Psoas muscle (tissue), 8 donors: ENCODE results near the gene NUMBL. TPM values are rescaled to one million over a fixed set of nuclear protein-coding genes. Genes with fewer than 3 reads are reported as not detected.
"Not testable (repeated sequence)": the region's sequence is repeated elsewhere in the genome, so short reads cannot be mapped to it uniquely, and the experiment has no call there.

Experiments used
- ATAC-seq, 4 donors: fragments of 200-7000 bp; cut with Tn5 transposase; one replicate each; pipeline ENCODE4 v1.9.1; 2020; ENCODE audit warnings: moderate library complexity in 3 of 4, mild to moderate bottlenecking in 2 of 4
- DNase-seq, 2 donors: peaks; one replicate each; pipeline ENCODE4 v3.0.0-alpha.2; 2020
- H3K27ac ChIP-seq: fragments of 200-600 bp; one replicate; pipeline ENCODE4 v1.8.0; 2022
- H3K27me3 ChIP-seq, 3 donors: fragments of 200-600 bp in 1 of 3; one replicate each; pipeline versions ENCODE4 v1.6.1 to v1.8.0; 2013 to 2022; ENCODE audit warnings: low read length in 2 of 3, mild to moderate bottlenecking in 2 of 3, moderate library complexity in 1 of 3; ENCODE audit not compliant: insufficient read depth in 3 of 3
- H3K36me3 ChIP-seq, 2 donors: fragments of 200-600 bp in 1 of 2; one replicate each; pipeline versions ENCODE4 v1.6.1 to v1.8.0; 2013 to 2022; ENCODE audit warnings: low read depth in 1 of 2, mild to moderate bottlenecking in 1 of 2, moderate library complexity in 1 of 2; ENCODE audit not compliant: insufficient read depth in 1 of 2
- H3K4me1 ChIP-seq: fragments of 200-600 bp; one replicate; pipeline ENCODE4 v1.8.0; 2022
- H3K4me3 ChIP-seq: fragments of 200-600 bp; one replicate; pipeline ENCODE4 v1.8.0; 2022; ENCODE audit warnings: mild to moderate bottlenecking
- H3K9me3 ChIP-seq: fragments of 200-600 bp; one replicate; pipeline ENCODE4 v1.8.0; 2022
- WGBS, 3 donors: extraction: QIAGEN DNeasy Blood & Tissue Kit; methylation state at CpG; one replicate each; pipeline versions ENCODE4 v1.1.6 to v1.1.7; 2013; 5-methylcytosine and 5-hydroxymethylcytosine counted together
- intact Hi-C, 2 donors: fragments of 100-400 bp; cut with DNase I; formaldehyde crosslinking; loops; one replicate each; pipeline versions ENCODE4 v1.11.0 to v1.14.2; 2022
- polyA plus RNA-seq, 3 donors: library from polyadenylated mRNA; stranded (reverse); fragments of 200-250 nt; gene quantifications; one replicate each; pipeline ENCODE4 v1.2.3, GENCODE V29; 2013
- total RNA-seq, 4 donors: library from RNA; stranded (reverse); fragmentation: NEBNext Ultra II Directional in 2 of 4; extraction: Animal tissue kit (Norgen Biotek cat#: 25700) in 2 of 4; gene quantifications; one replicate each; pipeline versions ENCODE4 v1.2.1 to v1.2.4, GENCODE V29; 2021 to 2023
- TF ChIP-seq, protein P1 (sequence below): fragments of 200-600 bp; IDR thresholded peaks from one replicate; pipeline ENCODE4 v1.8.0; 2022; ENCODE audit warnings: antibody characterized with exemption
- donor health status: healthy with polysubstance abuse.
- donor health status: DM: no; HTN: no; CAD: no; lungs with moderate emphysema.
- donor health status: Bipolar disorder and iron deficiency.
- donor health status: healthy.
- donor health status: DM: yes; HTN: yes; CAD: no.
- donor health status: DM: no; HTN: no; CAD: no.
- donor health status: DM: no; HTN: no; CAD: no.
- donor health status: DM: yes; HTN: yes; CAD: no.

The NUMBL gene
- total and polyA plus RNA-seq, 7 donors = 3.3 to 13.3 (median 12.0) TPM

DNA sequence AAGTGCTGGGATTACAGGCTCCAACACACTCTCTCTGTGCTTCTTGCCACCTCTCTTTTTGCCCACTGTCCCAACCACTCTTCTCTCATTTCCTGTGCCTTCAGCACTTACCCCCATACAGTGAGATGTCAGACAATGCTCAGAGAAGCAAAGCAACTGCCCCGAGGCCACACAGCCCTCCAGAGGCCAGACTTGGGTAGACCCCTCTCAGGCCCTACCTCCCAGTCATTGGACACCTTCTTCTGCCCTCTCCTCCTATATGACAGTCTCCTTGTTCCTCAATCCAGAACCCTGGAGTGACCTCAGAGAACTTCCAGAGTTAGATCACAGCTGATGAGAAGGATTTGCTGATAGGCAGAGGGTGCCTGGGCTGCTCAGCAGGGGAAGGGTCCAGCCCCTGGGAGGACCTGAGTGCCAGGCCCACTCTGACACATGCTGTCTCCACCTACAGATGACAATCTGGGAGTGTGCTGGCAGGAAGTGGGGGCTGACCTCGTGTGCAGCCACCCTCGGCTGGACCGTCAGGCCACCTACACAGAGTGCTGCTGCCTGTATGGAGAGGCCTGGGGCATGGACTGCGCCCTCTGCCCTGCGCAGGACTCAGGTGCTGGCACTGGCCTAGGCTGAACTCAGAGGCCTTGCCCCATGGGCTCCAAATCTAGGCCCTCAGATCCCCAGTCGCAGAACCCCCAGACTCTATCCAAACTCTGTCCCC is 64.9 kb downstream of the NUMBL start:
- no peak for DNase-seq
- H3K9me3 ChIP-seq = no peaks in the 10 kb centered on the region
- TF ChIP-seq, protein P1, sequence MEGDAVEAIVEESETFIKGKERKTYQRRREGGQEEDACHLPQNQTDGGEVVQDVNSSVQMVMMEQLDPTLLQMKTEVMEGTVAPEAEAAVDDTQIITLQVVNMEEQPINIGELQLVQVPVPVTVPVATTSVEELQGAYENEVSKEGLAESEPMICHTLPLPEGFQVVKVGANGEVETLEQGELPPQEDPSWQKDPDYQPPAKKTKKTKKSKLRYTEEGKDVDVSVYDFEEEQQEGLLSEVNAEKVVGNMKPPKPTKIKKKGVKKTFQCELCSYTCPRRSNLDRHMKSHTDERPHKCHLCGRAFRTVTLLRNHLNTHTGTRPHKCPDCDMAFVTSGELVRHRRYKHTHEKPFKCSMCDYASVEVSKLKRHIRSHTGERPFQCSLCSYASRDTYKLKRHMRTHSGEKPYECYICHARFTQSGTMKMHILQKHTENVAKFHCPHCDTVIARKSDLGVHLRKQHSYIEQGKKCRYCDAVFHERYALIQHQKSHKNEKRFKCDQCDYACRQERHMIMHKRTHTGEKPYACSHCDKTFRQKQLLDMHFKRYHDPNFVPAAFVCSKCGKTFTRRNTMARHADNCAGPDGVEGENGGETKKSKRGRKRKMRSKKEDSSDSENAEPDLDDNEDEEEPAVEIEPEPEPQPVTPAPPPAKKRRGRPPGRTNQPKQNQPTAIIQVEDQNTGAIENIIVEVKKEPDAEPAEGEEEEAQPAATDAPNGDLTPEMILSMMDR = no peak
- no peaks in the 10 kb centered on the region for H3K27me3 ChIP-seq
- 78 to 87% (median 81%) methylated on average over 7 of the region's 7 CpGs for WGBS, 3 donors
- intact Hi-C loops = no loop called here
- no peak for ATAC-seq
- no peak overlapping the region for H3K27ac ChIP-seq
- no peak overlapping the region for H3K4me3 ChIP-seq
- peaks cover 0 to 11% of the 10 kb centered on the region in 2 donors for H3K36me3 ChIP-seq
- H3K4me1 ChIP-seq = no peaks in the 10 kb centered on the region

DNA sequence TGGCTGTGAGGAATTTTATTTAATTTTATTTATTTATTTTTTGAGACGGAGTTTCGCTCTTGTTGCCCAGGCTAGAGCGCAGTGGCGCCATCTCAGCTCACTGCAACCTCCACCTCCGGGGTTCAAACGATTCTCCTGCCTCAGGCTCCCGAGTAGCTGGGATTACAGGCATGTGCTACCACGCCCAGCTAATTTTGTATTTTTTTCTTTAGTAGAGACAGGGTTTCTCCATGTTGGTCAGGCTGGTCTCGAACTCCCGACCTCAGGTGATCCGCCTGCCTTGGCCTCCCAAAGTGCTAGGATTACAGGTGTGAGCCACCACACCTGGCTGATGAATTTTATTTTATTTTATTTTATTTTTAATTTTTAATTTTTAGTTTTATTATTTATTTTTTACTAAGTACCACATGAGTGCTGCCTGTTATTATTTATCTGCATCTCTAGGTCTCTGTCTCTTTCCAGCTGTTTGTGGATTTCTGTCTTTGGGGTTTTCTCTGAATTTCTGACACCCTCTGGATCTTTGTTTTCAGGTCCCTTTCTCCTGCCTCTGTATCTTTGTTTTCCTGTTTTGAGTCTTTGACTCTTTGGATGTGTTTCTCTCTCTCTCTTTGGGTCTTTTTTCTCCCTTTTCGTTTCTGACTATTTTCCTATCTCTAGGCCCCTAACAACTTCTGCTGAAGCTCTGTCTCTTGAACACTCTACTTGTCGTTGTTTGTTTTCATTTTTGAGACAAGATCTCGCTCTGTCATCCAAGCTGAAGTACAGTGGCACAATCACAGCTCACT is 65.9 kb downstream of the NUMBL start:
- ATAC-seq, H3K9me3 ChIP-seq, intact Hi-C loops, H3K27me3 ChIP-seq, DNase-seq, H3K4me3 ChIP-seq, H3K36me3 ChIP-seq, H3K27ac ChIP-seq, H3K4me1 ChIP-seq: not testable (repeated sequence)
- WGBS, 3 donors = 89 to 90% (median 89%) methylated on average over 14 of the region's 14 CpGs

DNA sequence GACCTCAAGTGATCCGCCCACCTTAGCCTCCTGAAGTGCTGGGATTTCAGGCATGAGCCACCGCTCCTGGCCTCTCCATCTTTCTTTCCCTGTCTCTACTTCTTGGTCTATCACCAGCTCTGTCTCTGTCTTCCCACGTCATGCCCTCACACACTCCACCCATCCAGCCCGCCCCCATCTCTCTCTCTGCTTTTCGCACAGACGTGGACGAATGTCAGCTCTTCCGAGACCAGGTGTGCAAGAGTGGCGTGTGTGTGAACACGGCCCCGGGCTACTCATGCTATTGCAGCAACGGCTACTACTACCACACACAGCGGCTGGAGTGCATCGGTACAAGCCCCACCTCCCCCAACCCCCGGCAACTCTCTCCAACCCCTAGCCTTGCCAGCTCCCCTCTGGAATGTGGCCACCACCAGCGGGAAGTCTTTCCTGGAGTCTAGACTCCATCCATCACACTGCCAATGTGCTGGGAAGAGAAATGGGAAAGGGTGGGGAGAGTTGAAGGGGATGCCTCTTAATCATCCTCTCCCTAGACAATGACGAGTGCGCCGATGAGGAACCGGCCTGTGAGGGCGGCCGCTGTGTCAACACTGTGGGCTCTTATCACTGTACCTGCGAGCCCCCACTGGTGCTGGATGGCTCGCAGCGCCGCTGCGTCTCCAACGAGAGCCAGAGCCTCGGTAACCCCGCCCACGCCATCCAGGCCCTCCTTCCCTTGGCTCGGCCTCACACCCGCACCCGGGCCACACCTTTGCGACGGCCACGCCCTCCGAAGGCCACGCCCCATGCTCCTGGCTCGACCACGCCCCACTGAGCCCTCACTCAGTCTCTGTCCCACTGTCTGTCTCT is 66.8 kb downstream of the NUMBL start:
- TF ChIP-seq, protein P1 = no peak
- no peak overlapping the region for H3K4me3 ChIP-seq
- WGBS, 3 donors = 63 to 66% (median 64%) methylated on average over 41 of the region's 41 CpGs
- no peaks in the 10 kb centered on the region for H3K27me3 ChIP-seq
- no peak overlapping the region for H3K27ac ChIP-seq
- no peaks in the 10 kb centered on the region for H3K4me1 ChIP-seq
- no peaks in the 10 kb centered on the region for H3K9me3 ChIP-seq
- DNase-seq (no peak), ATAC-seq (no peak)
- H3K36me3 ChIP-seq = peaks cover 0 to 7% of the 10 kb centered on the region in 2 donors
- intact Hi-C loops = no loop called here

DNA sequence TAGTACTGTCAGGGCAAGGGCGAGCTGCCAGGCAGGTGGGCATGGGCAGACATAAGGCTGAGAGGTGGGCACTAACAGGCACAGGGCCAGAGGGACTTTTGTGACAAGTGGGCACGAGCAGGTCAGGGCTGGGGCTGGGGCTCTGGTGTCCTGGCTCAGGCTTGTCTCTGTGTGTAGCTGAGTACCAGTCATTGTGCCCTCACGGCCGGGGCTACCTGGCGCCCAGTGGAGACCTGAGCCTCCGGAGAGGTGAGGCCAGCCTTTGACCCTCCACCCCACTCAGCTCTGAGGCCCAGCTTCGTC is 67.7 kb downstream of the NUMBL start:
- DNase-seq = no peak
- H3K27me3 ChIP-seq = no peaks in the 10 kb centered on the region
- 89 to 96% (median 91%) methylated on average over 7 of the region's 7 CpGs for WGBS, 3 donors
- H3K4me3 ChIP-seq = no peak overlapping the region
- H3K36me3 ChIP-seq = peaks cover 0 to 7% of the 10 kb centered on the region in 2 donors
- intact Hi-C loops = no loop called here
- TF ChIP-seq, protein P1 = no peak
- H3K27ac ChIP-seq = no peak overlapping the region
- no peak for ATAC-seq
- H3K4me1 ChIP-seq = no peaks in the 10 kb centered on the region
- H3K9me3 ChIP-seq = no peaks in the 10 kb centered on the region
